GM08714 (cell line): ENCODE data around the gene RIN3.
"Not testable (repeated sequence)": the region's sequence is repeated elsewhere in the genome, so short reads cannot be mapped to it uniquely, and the experiment has no call there.

Source experiments
- H3K4me3 ChIP-seq: fragments of 200-500 bp; sonication (Bioruptor generic); 2 replicates; pipeline ENCODE4 v1.5.1; 2014; ENCODE audit warnings: mild to moderate bottlenecking, low read length, inconsistent platforms
- ZNF274 ChIP-seq: IDR thresholded peaks from 2 replicates; pipeline ENCODE4 v1.6.1; 2012; ENCODE audit warnings: mild to moderate bottlenecking, low read depth, low read length

RIN3 gene

GRCh38 chr14:92696366-92696765, 182.8 kb downstream of the RIN3 start:
- TF ChIP-seq ZNF274: no peak
- H3K4me3 ChIP-seq: no peak overlapping the region

- H3K4me3 ChIP-seq: no peak overlapping the region
- no peak for TF ChIP-seq ZNF274
Measured at GRCh38 chr14:92698393-92698792, 184.8 kb downstream of the RIN3 start.

GRCh38 chr14:92701826-92702225, 188.2 kb downstream of the RIN3 start:
- TF ChIP-seq ZNF274: no peak
- H3K4me3 ChIP-seq: no peak overlapping the region

GRCh38 chr14:92702441-92702918, 188.9 kb downstream of the RIN3 start:
- no peak overlapping the region for H3K4me3 ChIP-seq
- no peak for TF ChIP-seq ZNF274

GRCh38 chr14:92703516-92703915, 189.9 kb downstream of the RIN3 start:
- H3K4me3 ChIP-seq: no peak overlapping the region
- no peak for TF ChIP-seq ZNF274

GRCh38 chr14:92704036-92704804, 190.6 kb downstream of the RIN3 start:
- H3K4me3 ChIP-seq: no peak overlapping the region
- TF ChIP-seq ZNF274: no peak

GRCh38 chr14:92704821-92705220, 191.2 kb downstream of the RIN3 start:
- H3K4me3 ChIP-seq: no peak overlapping the region
- TF ChIP-seq ZNF274: no peak

GRCh38 chr14:92706386-92706785, 192.8 kb downstream of the RIN3 start:
- H3K4me3 ChIP-seq: no peak overlapping the region
- no peak for TF ChIP-seq ZNF274

GRCh38 chr14:92709340-92710000, 195.9 kb downstream of the RIN3 start:
- H3K4me3 ChIP-seq: no peak overlapping the region
- no peak for TF ChIP-seq ZNF274

- TF ChIP-seq ZNF274: no peak
Measured at GRCh38 chr14:92710001-92710341, 196.4 kb downstream of the RIN3 start.

GRCh38 chr14:92711976-92712653, 198.5 kb downstream of the RIN3 start:
- H3K4me3 ChIP-seq: no peak overlapping the region
- TF ChIP-seq ZNF274: no peak

More at GRCh38 chr14:92710001-92710341, 196.4 kb downstream of the RIN3 start:
- H3K4me3 ChIP-seq: no peak overlapping the region

GRCh38 chr14:92712654-92713051, 199.1 kb downstream of the RIN3 start:
- H3K4me3 ChIP-seq: no peak overlapping the region
- TF ChIP-seq ZNF274: no peak

- H3K4me3 ChIP-seq: not testable (repeated sequence)
Measured at GRCh38 chr14:92714739-92715307, 201.2 kb downstream of the RIN3 start.

- TF ChIP-seq ZNF274: no peak
- H3K4me3 ChIP-seq: no peak overlapping the region
Measured at GRCh38 chr14:92716131-92716530, 202.6 kb downstream of the RIN3 start.
